ENCODE measurements around the gene SCAANT1. TPM values are rescaled to one million over a fixed set of nuclear protein-coding genes. Genes with fewer than 3 reads are reported as not detected.

Gene SCAANT1
- total and polyA plus RNA-seq, 2 donors (not counting 1 experiment from before 2014, with no cell fraction given), result 1.7 TPM; not detected in 1

DNA sequence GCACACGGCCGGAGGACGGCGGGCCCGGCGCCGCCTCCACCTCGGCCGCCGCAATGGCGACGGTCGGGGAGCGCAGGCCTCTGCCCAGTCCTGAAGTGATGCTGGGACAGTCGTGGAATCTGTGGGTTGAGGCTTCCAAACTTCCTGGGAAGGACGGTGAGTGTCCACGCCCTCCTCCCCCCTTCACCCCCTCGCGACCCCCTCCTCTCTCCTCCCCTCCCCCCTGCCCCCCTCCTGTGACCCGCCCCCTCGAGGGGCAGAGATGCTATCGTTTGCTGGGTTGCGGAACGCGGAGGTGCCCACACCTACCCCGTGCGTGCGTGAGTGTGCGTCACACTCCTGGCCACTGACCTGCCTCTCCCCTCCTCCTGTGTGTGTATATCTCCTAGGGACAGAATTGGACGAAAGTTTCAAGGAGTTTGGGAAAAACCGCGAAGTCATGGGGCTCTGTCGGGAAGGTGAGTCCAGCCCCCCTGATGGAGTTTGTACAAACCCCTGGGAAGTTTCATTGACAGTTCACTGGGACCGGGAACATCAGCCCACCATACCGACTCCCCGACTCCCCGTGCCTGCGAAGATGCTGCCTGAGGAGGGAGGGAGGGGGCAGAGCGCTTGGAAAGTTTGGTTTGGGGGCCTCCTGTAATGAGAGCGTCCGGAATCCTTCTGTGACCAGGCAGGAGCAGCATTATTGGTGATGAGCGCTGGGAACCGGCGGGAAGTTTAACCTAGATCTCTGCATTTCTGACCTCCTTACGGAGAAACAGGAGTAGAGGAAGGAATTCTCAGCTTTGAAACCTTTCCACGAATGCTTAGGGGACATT is 795 bp upstream of the SCAANT1 start:
- peak; percentile 52 to 77 for DNase-seq (ENCODE audit: low read depth in 2 of 2)
- Histone ChIP-seq H3K27ac (ENCODE audit: insufficient read depth, low read length) (peak overlapping the region; percentile 76), H3K79me2 (ENCODE audit: control insufficient read depth, insufficient read depth, low read length) (peaks cover 26% of the 10 kb centered on the region), H3K4me1 (ENCODE audit: control insufficient read depth, extremely low read depth, insufficient read depth, low read length) (peaks cover 11% of the 10 kb centered on the region), H3K27me3 (ENCODE audit: control insufficient read depth, insufficient read depth, low read length) (no peaks in the 10 kb centered on the region), H3K36me3 (ENCODE audit: control insufficient read depth, insufficient read depth, low read length) (peaks cover 2% of the 10 kb centered on the region), H4K20me1 (ENCODE audit: control insufficient read depth, extremely low read depth, insufficient read depth, low read length) (no peaks in the 10 kb centered on the region), H3K9me3 (ENCODE audit: control insufficient read depth, insufficient read depth, low read depth, low read length) (no peaks in the 10 kb centered on the region), H3K4me3 (replicated peaks in 1 of 4; ENCODE audit: control extremely low read depth in 1 of 4, insufficient read depth in 1 of 4, low read depth in 3 of 4, low read length in 4 of 4) (peak overlapping the region; percentile 43 to 80 (median 72)), H3K4me2 (ENCODE audit: extremely low read depth, insufficient read depth, low read length) (peak overlapping the region; percentile 93), H2AFZ (ENCODE audit: low read length) (no peak overlapping the region), H3K9ac (ENCODE audit: insufficient read depth, low read length) (peak overlapping the region; percentile 95)
- no peak for TF ChIP-seq EZH2 (IDR thresholded peaks at IDR 0.05; ENCODE audit: low read length, missing control alignments)
- TF ChIP-seq, protein P1, sequence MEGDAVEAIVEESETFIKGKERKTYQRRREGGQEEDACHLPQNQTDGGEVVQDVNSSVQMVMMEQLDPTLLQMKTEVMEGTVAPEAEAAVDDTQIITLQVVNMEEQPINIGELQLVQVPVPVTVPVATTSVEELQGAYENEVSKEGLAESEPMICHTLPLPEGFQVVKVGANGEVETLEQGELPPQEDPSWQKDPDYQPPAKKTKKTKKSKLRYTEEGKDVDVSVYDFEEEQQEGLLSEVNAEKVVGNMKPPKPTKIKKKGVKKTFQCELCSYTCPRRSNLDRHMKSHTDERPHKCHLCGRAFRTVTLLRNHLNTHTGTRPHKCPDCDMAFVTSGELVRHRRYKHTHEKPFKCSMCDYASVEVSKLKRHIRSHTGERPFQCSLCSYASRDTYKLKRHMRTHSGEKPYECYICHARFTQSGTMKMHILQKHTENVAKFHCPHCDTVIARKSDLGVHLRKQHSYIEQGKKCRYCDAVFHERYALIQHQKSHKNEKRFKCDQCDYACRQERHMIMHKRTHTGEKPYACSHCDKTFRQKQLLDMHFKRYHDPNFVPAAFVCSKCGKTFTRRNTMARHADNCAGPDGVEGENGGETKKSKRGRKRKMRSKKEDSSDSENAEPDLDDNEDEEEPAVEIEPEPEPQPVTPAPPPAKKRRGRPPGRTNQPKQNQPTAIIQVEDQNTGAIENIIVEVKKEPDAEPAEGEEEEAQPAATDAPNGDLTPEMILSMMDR (conservative IDR thresholded peaks at IDR 0.05 in 1 of 2, IDR thresholded peaks at IDR 0.05 in 1 of 2; ENCODE audit: low read depth in 1 of 2, low read length in 2 of 2), result no peak

DNA sequence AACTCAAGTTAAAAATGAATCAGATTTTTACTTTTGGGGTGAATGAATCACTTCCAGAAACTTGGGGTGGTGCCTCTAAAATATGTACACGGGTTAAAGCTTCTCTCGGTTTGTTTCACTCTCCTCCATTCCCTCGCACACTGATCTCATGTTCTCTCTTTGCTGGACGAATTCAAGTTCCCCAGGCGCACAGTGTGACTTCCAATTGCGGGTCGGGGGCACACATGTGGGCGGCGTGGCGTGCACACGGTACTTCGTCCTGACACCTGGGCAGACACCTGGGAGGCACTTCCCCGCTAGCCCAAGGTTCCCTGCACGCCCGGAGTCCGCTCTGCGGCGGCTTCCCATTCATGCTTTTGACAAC is 692 bp downstream of the SCAANT1 start:
- Histone ChIP-seq H3K36me3 (ENCODE audit: control insufficient read depth, insufficient read depth, low read length) (peaks cover 2% of the 10 kb centered on the region), H3K27ac (ENCODE audit: insufficient read depth, low read length) (peak overlapping the region; percentile 94), H3K79me2 (ENCODE audit: control insufficient read depth, insufficient read depth, low read length) (peaks cover 24% of the 10 kb centered on the region), H3K4me1 (ENCODE audit: control insufficient read depth, extremely low read depth, insufficient read depth, low read length) (peaks cover 11% of the 10 kb centered on the region), H2AFZ (ENCODE audit: low read length) (peak overlapping the region; percentile 55), H3K27me3 (ENCODE audit: control insufficient read depth, insufficient read depth, low read length) (no peaks in the 10 kb centered on the region), H3K4me2 (ENCODE audit: extremely low read depth, insufficient read depth, low read length) (peak overlapping the region; percentile 95), H3K9ac (ENCODE audit: insufficient read depth, low read length) (peak overlapping the region; percentile 95), H4K20me1 (ENCODE audit: control insufficient read depth, extremely low read depth, insufficient read depth, low read length) (no peaks in the 10 kb centered on the region), H3K4me3 (replicated peaks in 1 of 4; ENCODE audit: control extremely low read depth in 1 of 4, insufficient read depth in 1 of 4, low read depth in 3 of 4, low read length in 4 of 4) (peak overlapping the region; percentile 71 to 88 (median 76)), H3K9me3 (ENCODE audit: control insufficient read depth, insufficient read depth, low read depth, low read length) (no peaks in the 10 kb centered on the region)
- TF ChIP-seq, protein P1 (conservative IDR thresholded peaks at IDR 0.05 in 1 of 2, IDR thresholded peaks at IDR 0.05 in 1 of 2; ENCODE audit: low read depth in 1 of 2, low read length in 2 of 2), result no peak
- TF ChIP-seq EZH2 (IDR thresholded peaks at IDR 0.05; ENCODE audit: low read length, missing control alignments), result no peak
- DNase-seq (ENCODE audit: low read depth in 2 of 2), result peak; percentile 16 to 19

DNA sequence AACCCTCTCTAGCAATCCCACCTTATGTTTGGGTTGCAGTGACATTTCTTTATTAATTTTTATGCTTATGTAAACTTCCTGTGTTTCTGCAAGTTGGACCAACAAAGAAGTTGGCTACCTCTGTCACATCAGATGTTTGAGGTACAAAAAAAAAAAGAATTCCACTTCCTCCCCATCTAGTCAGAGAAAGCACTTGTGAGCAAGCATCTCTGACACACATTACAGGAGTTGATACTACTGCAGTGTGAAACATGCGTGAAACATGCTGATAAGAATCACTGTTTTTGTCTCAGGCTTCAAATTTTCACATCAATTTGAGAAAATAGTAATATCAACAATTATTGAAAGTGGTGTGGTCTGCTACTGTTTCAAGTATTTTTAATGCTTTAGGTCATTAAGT is 1.3 kb downstream of the SCAANT1 start:
- H3K27me3 ChIP-seq (ENCODE audit: control insufficient read depth, insufficient read depth, low read length), result no peaks in the 10 kb centered on the region
- H3K9me3 ChIP-seq (ENCODE audit: control insufficient read depth, insufficient read depth, low read depth, low read length), result no peaks in the 10 kb centered on the region
- H3K4me1 ChIP-seq (ENCODE audit: control insufficient read depth, extremely low read depth, insufficient read depth, low read length), result peaks cover 11% of the 10 kb centered on the region
- peak overlapping the region; percentile 95 for H3K4me2 ChIP-seq (ENCODE audit: extremely low read depth, insufficient read depth, low read length)
- TF ChIP-seq, protein P1 (conservative IDR thresholded peaks at IDR 0.05 in 1 of 2, IDR thresholded peaks at IDR 0.05 in 1 of 2; ENCODE audit: low read depth in 1 of 2, low read length in 2 of 2), result no peak
- TF ChIP-seq EZH2 (IDR thresholded peaks at IDR 0.05; ENCODE audit: low read length, missing control alignments), result no peak
- H3K9ac ChIP-seq (ENCODE audit: insufficient read depth, low read length), result no peak overlapping the region
- no peak overlapping the region for H2AFZ ChIP-seq (ENCODE audit: low read length)
- DNase-seq (ENCODE audit: low read depth in 2 of 2), result peak; percentile 20 to 44
- peak overlapping the region; percentile 94 for H3K27ac ChIP-seq (ENCODE audit: insufficient read depth, low read length)
- H4K20me1 ChIP-seq (ENCODE audit: control insufficient read depth, extremely low read depth, insufficient read depth, low read length), result no peaks in the 10 kb centered on the region
- H3K4me3 ChIP-seq (replicated peaks in 1 of 4; ENCODE audit: control extremely low read depth in 1 of 4, insufficient read depth in 1 of 4, low read depth in 3 of 4, low read length in 4 of 4), result peak overlapping the region; percentile 71 to 88 (median 76)
- H3K36me3 ChIP-seq (ENCODE audit: control insufficient read depth, insufficient read depth, low read length), result peaks cover 2% of the 10 kb centered on the region
- H3K79me2 ChIP-seq (ENCODE audit: control insufficient read depth, insufficient read depth, low read length), result peaks cover 22% of the 10 kb centered on the region

All from fibroblast of lung (primary cell).